ENCODE results near the gene ADH7. TPM values are rescaled to one million over a fixed set of nuclear protein-coding genes. Genes with fewer than 3 reads are reported as not detected.

ADH7 gene
- total RNA-seq, 2 donors from 2014 or later, result not detected

GRCh38 chr4:99408346-99408745 lies 26.8 kb downstream of the ADH7 start:
- Histone ChIP-seq H3K4me3 (no peak overlapping the region), H3K27ac (no peak overlapping the region), H3K9me3 (no peaks in the 10 kb centered on the region), H3K27me3 (no peaks in the 10 kb centered on the region), H3K36me3 (no peaks in the 10 kb centered on the region), H3K4me1 (peaks cover 0 to 9% of the 10 kb centered on the region in 2 donors)
- no peak for TF ChIP-seq CTCF (IDR thresholded peaks at IDR 0.05)
- DNase-seq (ENCODE audit: low spot score), result no peak

DNA sequence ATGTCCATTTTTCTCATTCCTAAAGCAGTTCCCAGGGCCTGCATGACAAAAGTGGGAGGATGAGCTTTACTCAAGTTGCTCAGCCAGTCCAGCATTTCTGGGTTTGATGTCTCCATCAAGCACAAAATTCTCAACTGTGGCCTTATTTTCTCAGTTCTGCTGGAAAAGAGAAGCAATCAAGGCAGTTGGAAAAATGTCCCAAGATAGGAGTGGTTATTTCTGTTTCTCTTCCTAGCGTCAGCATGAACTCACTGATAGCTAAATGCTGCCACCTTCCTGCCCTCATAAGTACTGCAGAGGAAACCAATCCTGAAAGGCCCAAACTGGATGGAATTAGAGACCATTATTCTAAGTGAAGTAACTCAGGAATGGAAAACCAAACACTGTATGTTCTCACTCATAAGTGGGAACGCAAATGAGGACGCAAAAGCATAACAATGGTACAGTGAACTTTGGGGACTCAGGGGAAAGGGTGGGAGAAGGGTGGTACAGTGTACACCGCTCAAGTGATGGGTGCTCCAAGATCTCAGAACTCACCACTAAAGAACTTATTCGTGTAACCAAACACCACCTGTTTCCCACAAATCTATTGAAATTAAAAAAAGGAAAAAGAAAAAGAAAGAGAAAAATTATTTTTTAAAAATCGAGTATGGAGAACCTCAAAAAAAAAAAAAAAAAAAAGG lies 29.6 kb downstream of the ADH7 start:
- Histone ChIP-seq H3K27ac (peak overlapping the region; percentile 60 to 82), H3K36me3 (no peaks in the 10 kb centered on the region), H3K4me1 (peaks cover 0 to 9% of the 10 kb centered on the region in 2 donors), H3K27me3 (no peaks in the 10 kb centered on the region), H3K4me3 (no peak overlapping the region), H3K9me3 (no peaks in the 10 kb centered on the region)
- TF ChIP-seq CTCF (IDR thresholded peaks at IDR 0.05), result peak; percentile 81 to 95
- peak; percentile 83 for DNase-seq (ENCODE audit: low spot score)

DNA sequence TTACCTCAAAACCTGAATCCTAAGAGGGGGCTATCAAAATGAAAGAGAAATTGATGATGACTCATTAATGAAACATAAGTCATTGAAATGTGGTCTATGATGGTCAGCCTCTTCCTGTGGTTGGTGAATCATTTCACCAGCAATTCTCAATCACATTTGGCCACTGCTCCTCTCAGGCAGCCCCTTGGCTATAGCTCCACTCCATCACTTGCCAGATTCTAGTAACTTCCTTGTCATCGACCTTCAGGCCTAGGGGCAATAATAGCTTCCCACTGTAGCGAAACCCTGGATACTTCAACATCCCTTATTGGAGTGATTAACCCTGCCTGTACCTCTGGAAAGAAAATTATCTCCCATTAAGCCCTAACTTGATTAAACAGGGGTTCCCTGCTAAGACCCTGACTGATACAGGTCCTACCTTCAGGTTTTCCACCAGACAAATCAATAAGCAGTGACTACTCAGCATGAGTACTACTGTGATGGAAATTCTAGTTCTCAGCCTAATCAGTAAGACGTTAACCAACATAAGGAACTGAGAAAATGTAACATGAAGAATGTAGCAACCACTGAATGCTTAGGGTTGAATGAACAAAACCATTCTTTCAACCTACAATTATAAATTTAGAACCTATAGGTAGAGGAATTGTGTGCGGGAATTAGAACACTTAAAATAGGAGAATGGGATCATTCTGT lies 30.4 kb downstream of the ADH7 start:
- Histone ChIP-seq H3K36me3 (no peaks in the 10 kb centered on the region), H3K4me3 (no peak overlapping the region), H3K27ac (peak overlapping the region; percentile 60 to 82), H3K4me1 (peaks cover 0 to 9% of the 10 kb centered on the region in 2 donors), H3K27me3 (no peaks in the 10 kb centered on the region), H3K9me3 (no peaks in the 10 kb centered on the region)
- DNase-seq (ENCODE audit: low spot score), result no peak
- TF ChIP-seq CTCF (IDR thresholded peaks at IDR 0.05), result no peak

- Histone ChIP-seq H3K27me3 (no peaks in the 10 kb centered on the region), H3K36me3 (no peaks in the 10 kb centered on the region), H3K9me3 (peaks cover 0 to 2% of the 10 kb centered on the region in 2 donors), H3K4me1 (peaks cover 0 to 9% of the 10 kb centered on the region in 2 donors), H3K4me3 (no peak overlapping the region), H3K27ac (peak overlapping the region; percentile 60 to 82)
- TF ChIP-seq CTCF (IDR thresholded peaks at IDR 0.05), result no peak
- DNase-seq (ENCODE audit: low spot score), result no peak
These were observed 31.6 kb downstream of the ADH7 start for GRCh38 chr4:99403380-99404184.

DNA sequence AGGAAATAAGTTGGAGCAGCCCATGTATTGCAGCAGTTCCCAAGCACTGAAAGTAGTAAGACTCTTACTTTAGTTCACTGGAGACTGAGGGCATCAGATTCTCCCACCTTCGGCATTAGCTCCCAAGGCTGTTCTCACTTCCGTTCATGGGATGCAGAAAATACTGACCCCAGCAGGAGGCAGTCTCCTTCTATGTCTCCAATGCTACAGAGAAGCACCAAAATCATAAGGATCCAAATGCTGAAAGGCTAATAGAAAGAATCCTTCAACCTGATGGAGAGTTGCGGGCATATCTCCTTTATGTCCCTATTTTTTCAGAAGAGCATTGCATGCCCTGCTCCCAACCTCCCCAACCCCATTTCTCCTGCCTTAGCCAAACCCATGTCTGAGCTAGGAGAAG lies 32.4 kb downstream of the ADH7 start:
- Histone ChIP-seq H3K27me3 (no peaks in the 10 kb centered on the region), H3K4me1 (peaks cover 0 to 9% of the 10 kb centered on the region in 2 donors), H3K27ac (peak overlapping the region; percentile 60 to 82), H3K4me3 (no peak overlapping the region), H3K9me3 (peaks cover 0 to 9% of the 10 kb centered on the region in 2 donors), H3K36me3 (no peaks in the 10 kb centered on the region)
- no peak for DNase-seq (ENCODE audit: low spot score)
- TF ChIP-seq CTCF (IDR thresholded peaks at IDR 0.05), result no peak

Data from right atrium auricular region (tissue), 2 donors.